HEK293T (cell line): ENCODE data around the gene ZFYVE21.

Experiments used
- ARNT ChIP-seq: fragments of 450-650 bp; IDR thresholded peaks from 2 replicates; pipeline ENCODE4 v1.6.1; 2017; ENCODE audit warnings: mild to moderate bottlenecking
- BHLHE40 ChIP-seq: fragments of 450-650 bp; IDR thresholded peaks from 2 replicates; pipeline ENCODE4 v1.6.1; 2016; ENCODE audit warnings: mild to moderate bottlenecking, moderate library complexity, borderline replicate concordance
- CTBP1 ChIP-seq: fragments of 450-650 bp; IDR thresholded peaks from 2 replicates; pipeline ENCODE4 v1.6.1; 2016; ENCODE audit warnings: borderline replicate concordance
- ELF4 ChIP-seq: fragments of 450-650 bp; IDR thresholded peaks from 2 replicates; pipeline ENCODE4 v1.6.1; 2017; ENCODE audit warnings: antibody characterized with exemption
- FOXA1 ChIP-seq: fragments of 450-650 bp; IDR thresholded peaks from 2 replicates; pipeline ENCODE4 v1.6.1; 2016; ENCODE audit warnings: mild to moderate bottlenecking
- FOXK2 ChIP-seq: fragments of 450-650 bp; IDR thresholded peaks from 2 replicates; pipeline ENCODE4 v1.6.1; 2016; ENCODE audit warnings: mild to moderate bottlenecking
- FOXM1 ChIP-seq: fragments of 450-650 bp; IDR thresholded peaks from 2 replicates; pipeline ENCODE4 v1.6.1; 2017; ENCODE audit warnings: mild to moderate bottlenecking, borderline replicate concordance
- HDGF ChIP-seq: fragments of 450-650 bp; IDR thresholded peaks from 2 replicates; pipeline ENCODE4 v1.6.1; 2017; ENCODE audit warnings: antibody characterized with exemption, borderline replicate concordance
- LEF1 ChIP-seq: fragments of 450-650 bp; IDR thresholded peaks from 2 replicates; pipeline ENCODE4 v1.6.1; 2017; ENCODE audit warnings: mild to moderate bottlenecking, borderline replicate concordance
- NFRKB ChIP-seq: fragments of 450-650 bp; IDR thresholded peaks from 2 replicates; pipeline ENCODE4 v1.6.1; 2016; ENCODE audit warnings: mild to moderate bottlenecking, moderate library complexity
- PKNOX1 ChIP-seq: fragments of 450-650 bp; IDR thresholded peaks from 2 replicates; pipeline ENCODE4 v1.6.1; 2016
- SP1 ChIP-seq: fragments of 450-650 bp; IDR thresholded peaks from 2 replicates; pipeline ENCODE4 v1.6.1; 2017
- SUZ12 ChIP-seq: fragments of 450-650 bp; IDR thresholded peaks from 2 replicates; pipeline ENCODE4 v1.6.1; 2016; ENCODE audit warnings: mild to moderate bottlenecking

DNA sequence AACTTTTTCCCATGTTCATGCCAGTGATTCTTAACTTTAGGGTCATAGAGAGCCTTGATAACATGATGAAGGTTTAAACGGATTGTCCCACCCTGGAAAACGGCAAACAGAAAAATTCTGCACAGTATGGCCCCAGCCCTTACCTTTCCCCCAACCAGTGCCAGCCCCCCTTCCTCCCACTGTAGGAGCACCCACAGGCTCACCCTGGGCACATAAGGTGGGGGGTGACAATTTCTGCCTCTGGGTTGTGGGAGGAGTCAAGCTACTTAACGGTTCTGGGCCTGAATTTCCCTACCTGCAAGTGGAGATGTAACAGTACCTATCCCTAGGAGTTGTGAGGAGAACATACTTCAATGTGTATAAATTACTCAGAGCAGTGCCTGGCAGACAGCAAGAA lies 18.4 kb upstream of the ZFYVE21 start:
- TF ChIP-seq FOXK2 (no peak), CTBP1 (no peak), BHLHE40 (no peak), SUZ12 (no peak), HDGF (no peak), LEF1 (no peak), FOXM1 (no peak), NFRKB (no peak), ELF4 (no peak), SP1 (no peak), FOXA1 (no peak), ARNT (no peak), PKNOX1 (no peak)
